ENCODE data around the gene ZNF662. TPM values are rescaled to one million over a fixed set of nuclear protein-coding genes. Genes with fewer than 3 reads are reported as not detected.

Gene ZNF662
- total RNA-seq, 1 experiment from 2014 or later, result 0.04 TPM

DNA sequence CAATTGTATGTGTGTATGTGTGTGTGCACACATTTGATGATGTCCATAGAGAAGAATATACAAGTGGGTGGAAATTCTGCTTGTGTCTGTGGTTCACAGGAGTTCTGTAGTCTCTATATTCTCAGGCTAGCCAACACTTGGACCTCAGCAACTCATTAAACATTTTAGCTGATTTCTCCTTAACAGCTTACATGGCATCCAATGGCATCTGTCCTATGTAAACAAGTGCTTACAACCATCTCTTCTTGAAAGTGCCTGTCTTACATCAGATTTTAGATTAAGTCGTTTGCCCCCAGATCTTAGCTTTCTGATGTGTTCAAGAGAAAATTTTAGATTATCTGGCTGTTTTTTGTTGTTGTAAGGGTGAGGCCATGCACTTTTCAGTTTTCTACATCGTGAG is 29.0 kb downstream of the ZNF662 start:
- H3K4me3 ChIP-seq (ENCODE audit: low read length), result no peak overlapping the region
- no peak for ATAC-seq
- no peaks in the 10 kb centered on the region for H3K79me2 ChIP-seq (ENCODE audit: low read length)
- H3K9me2 ChIP-seq (replicated peaks; ENCODE audit: low read length), result no peaks in the 10 kb centered on the region
- ChIA-PET POLR2A (ENCODE audit: unreplicated experiment) (interaction anchor here (0.6 kb wide), 1 partner anchor 87 kb away, joined by 3 read pairs; no protein-coding TSS in a partner anchor), CTCF (no interaction called here)
- H4K20me1 ChIP-seq (ENCODE audit: low read length), result no peaks in the 10 kb centered on the region
- H3K36me3 ChIP-seq (ENCODE audit: low read depth, low read length), result no peaks in the 10 kb centered on the region
- peaks cover 16% of the 10 kb centered on the region for H3K4me1 ChIP-seq (ENCODE audit: insufficient read depth, low read length)
- H2AFZ ChIP-seq (ENCODE audit: low read length), result no peak overlapping the region
- no peaks in the 10 kb centered on the region for H3F3A ChIP-seq (ENCODE audit: low read length, unreplicated experiment)
- H3K27ac ChIP-seq (ENCODE audit: low read length), result no peak overlapping the region
- H3K27me3 ChIP-seq (ENCODE audit: low read length), result no peaks in the 10 kb centered on the region
- no peak overlapping the region for H3K4me2 ChIP-seq (ENCODE audit: low read length)
- H3K9ac ChIP-seq (ENCODE audit: low read length), result no peak overlapping the region
- no TSS peak for BruUV-seq (replicated peaks)
- DNase-seq, result no peak
- no peaks in the 10 kb centered on the region for H3K9me3 ChIP-seq (ENCODE audit: low read length)
- TF ChIP-seq EZH2 (IDR thresholded peaks at IDR 0.05; ENCODE audit: low read length, unreplicated experiment) (no peak), EZH2phosphoT487 (IDR thresholded peaks at IDR 0.05; ENCODE audit: borderline replicate concordance, low read length) (no peak)
- TF ChIP-seq, protein P1, sequence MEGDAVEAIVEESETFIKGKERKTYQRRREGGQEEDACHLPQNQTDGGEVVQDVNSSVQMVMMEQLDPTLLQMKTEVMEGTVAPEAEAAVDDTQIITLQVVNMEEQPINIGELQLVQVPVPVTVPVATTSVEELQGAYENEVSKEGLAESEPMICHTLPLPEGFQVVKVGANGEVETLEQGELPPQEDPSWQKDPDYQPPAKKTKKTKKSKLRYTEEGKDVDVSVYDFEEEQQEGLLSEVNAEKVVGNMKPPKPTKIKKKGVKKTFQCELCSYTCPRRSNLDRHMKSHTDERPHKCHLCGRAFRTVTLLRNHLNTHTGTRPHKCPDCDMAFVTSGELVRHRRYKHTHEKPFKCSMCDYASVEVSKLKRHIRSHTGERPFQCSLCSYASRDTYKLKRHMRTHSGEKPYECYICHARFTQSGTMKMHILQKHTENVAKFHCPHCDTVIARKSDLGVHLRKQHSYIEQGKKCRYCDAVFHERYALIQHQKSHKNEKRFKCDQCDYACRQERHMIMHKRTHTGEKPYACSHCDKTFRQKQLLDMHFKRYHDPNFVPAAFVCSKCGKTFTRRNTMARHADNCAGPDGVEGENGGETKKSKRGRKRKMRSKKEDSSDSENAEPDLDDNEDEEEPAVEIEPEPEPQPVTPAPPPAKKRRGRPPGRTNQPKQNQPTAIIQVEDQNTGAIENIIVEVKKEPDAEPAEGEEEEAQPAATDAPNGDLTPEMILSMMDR (conservative IDR thresholded peaks at IDR 0.05; ENCODE audit: low read depth, low read length), result no peak
- intact Hi-C loops (cut with micrococcal nuclease), result no loop called here

DNA sequence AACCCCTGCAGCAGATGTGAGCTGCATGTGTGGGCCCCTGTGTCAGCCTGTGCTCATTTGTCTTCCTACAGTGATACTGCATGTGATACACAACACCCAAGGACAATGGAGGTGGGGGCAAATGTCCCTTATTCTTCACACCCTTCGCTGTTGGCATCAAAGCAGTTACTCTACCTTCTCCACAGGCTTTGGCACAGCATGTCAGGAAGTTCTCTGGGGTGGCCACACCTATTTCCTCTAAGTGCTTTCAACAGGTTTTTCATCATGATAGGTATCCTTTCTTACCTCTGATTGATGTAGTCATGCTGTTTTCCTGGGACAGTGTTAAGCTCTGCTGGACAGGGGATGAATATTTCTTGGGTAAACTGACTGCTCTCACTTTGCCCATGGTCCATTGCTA is 29.5 kb downstream of the ZNF662 start:
- Histone ChIP-seq H2AFZ (ENCODE audit: low read length) (no peak overlapping the region), H3K27ac (ENCODE audit: low read length) (no peak overlapping the region), H4K20me1 (ENCODE audit: low read length) (no peaks in the 10 kb centered on the region), H3K4me2 (ENCODE audit: low read length) (no peak overlapping the region), H3K4me3 (ENCODE audit: low read length) (no peak overlapping the region), H3K4me1 (ENCODE audit: insufficient read depth, low read length) (peaks cover 16% of the 10 kb centered on the region), H3K9ac (ENCODE audit: low read length) (no peak overlapping the region), H3F3A (ENCODE audit: low read length, unreplicated experiment) (no peaks in the 10 kb centered on the region), H3K27me3 (ENCODE audit: low read length) (no peaks in the 10 kb centered on the region), H3K9me3 (ENCODE audit: low read length) (no peaks in the 10 kb centered on the region), H3K36me3 (ENCODE audit: low read depth, low read length) (no peaks in the 10 kb centered on the region), H3K9me2 (replicated peaks; ENCODE audit: low read length) (no peaks in the 10 kb centered on the region), H3K79me2 (ENCODE audit: low read length) (no peaks in the 10 kb centered on the region)
- ChIA-PET POLR2A (ENCODE audit: unreplicated experiment) (interaction anchor here (0.6 kb wide), 1 partner anchor 86 kb away, joined by 3 read pairs; no protein-coding TSS in a partner anchor), CTCF (no interaction called here)
- BruUV-seq (replicated peaks), result no TSS peak
- DNase-seq (no peak), ATAC-seq (no peak)
- TF ChIP-seq, protein P1 (conservative IDR thresholded peaks at IDR 0.05; ENCODE audit: low read depth, low read length), result no peak
- TF ChIP-seq EZH2phosphoT487 (IDR thresholded peaks at IDR 0.05; ENCODE audit: borderline replicate concordance, low read length) (no peak), EZH2 (IDR thresholded peaks at IDR 0.05; ENCODE audit: low read length, unreplicated experiment) (no peak)
- intact Hi-C loops (cut with micrococcal nuclease), result no loop called here

- Histone ChIP-seq H2AFZ (ENCODE audit: low read length) (no peak overlapping the region), H3K9me2 (replicated peaks; ENCODE audit: low read length) (no peaks in the 10 kb centered on the region), H3K27me3 (ENCODE audit: low read length) (no peaks in the 10 kb centered on the region)
Observed at GRCh38 chr3:42936157-42936981, 30.4 kb downstream of the ZNF662 start.

More at GRCh38 chr3:42936157-42936981, 30.4 kb downstream of the ZNF662 start:
- ChIA-PET POLR2A (ENCODE audit: unreplicated experiment) (no interaction called here), CTCF (no interaction called here)
- Histone ChIP-seq H3K4me2 (ENCODE audit: low read length) (no peak overlapping the region), H3K9me3 (ENCODE audit: low read length) (no peaks in the 10 kb centered on the region), H3K27ac (ENCODE audit: low read length) (no peak overlapping the region), H3K79me2 (ENCODE audit: low read length) (no peaks in the 10 kb centered on the region), H3F3A (ENCODE audit: low read length, unreplicated experiment) (no peaks in the 10 kb centered on the region), H3K4me1 (ENCODE audit: insufficient read depth, low read length) (peaks cover 16% of the 10 kb centered on the region), H4K20me1 (ENCODE audit: low read length) (no peaks in the 10 kb centered on the region), H3K4me3 (ENCODE audit: low read length) (no peak overlapping the region), H3K9ac (ENCODE audit: low read length) (no peak overlapping the region), H3K36me3 (ENCODE audit: low read depth, low read length) (no peaks in the 10 kb centered on the region)
- ATAC-seq (no peak), DNase-seq (no peak)
- TF ChIP-seq, protein P1 (conservative IDR thresholded peaks at IDR 0.05; ENCODE audit: low read depth, low read length), result no peak
- no peak for TF ChIP-seq EZH2 (IDR thresholded peaks at IDR 0.05; ENCODE audit: low read length, unreplicated experiment)
- no peak for TF ChIP-seq EZH2phosphoT487 (IDR thresholded peaks at IDR 0.05; ENCODE audit: borderline replicate concordance, low read length)
- intact Hi-C loops (cut with micrococcal nuclease), result no loop called here
- no TSS peak for BruUV-seq (replicated peaks)

Measured in PC-3 (cell line).